SK-N-MC (cell line): Measurements from ENCODE around the gene MAPK6.

Experiments used
- EZH2 ChIP-seq: fragments of 200-600 bp; sonication (generic); IDR thresholded peaks from one replicate; pipeline ENCODE4 v1.6.1; 2017; ENCODE audit warnings: antibody characterized with exemption
- FOXP2 ChIP-seq: optimal IDR thresholded peaks from 2 replicates; pipeline ENCODE3; 2011; ENCODE audit warnings: mild to moderate bottlenecking, moderate library complexity; ENCODE audit not compliant: insufficient read depth; ENCODE audit errors: extremely low read length, control extremely low read depth
- POLR2AphosphoS5 ChIP-seq: IDR thresholded peaks from 2 replicates; pipeline ENCODE4 v1.6.1; 2012; ENCODE audit warnings: mild to moderate bottlenecking, low read depth, low read length, borderline replicate concordance

DNA sequence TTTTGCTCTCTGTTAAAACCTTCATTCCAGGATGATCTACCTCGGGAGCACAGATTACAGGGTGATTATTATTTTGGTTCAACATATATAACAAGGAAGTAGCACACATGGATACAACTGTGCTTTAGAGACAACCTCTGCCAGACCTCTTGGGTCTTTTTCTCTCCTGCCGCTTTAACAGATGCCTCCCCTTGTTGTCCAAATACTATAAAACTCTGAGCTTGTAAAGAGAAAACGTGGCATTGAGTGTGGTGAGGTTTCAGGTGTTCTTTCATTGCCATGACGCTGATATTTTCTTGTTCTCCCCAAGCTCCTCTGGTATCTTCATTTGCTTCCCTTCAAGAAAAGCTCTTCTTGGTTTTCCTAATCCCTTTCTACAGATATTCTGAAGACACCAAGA, 64.6 kb downstream of the MAPK6 start:
- TF ChIP-seq EZH2 (no peak), POLR2AphosphoS5 (no peak), FOXP2 (no peak)
